Effector memory CD4-positive, alpha-beta T cell (primary cell): ENCODE data around the gene SLC4A5.
"Not testable (repeated sequence)": the region's sequence is repeated elsewhere in the genome, so short reads cannot be mapped to it uniquely, and the experiment has no call there.

Experiments
- DNase-seq, 3 donors: peaks; one replicate each; pipeline ENCODE4 v3.0.0-alpha.2; 2020
- H3K27ac ChIP-seq: 2 replicates; pipeline ENCODE4 v1.7.0; 2013; ENCODE audit warnings: mild to moderate bottlenecking, low read length, moderate library complexity; ENCODE audit not compliant: insufficient read depth, poor library complexity, severe bottlenecking
- H3K27me3 ChIP-seq: replicated peaks from 2 replicates; pipeline ENCODE4 v1.7.0; 2013; ENCODE audit warnings: mild to moderate bottlenecking, low read length; ENCODE audit not compliant: insufficient read depth, control insufficient read depth, poor library complexity, severe bottlenecking
- H3K36me3 ChIP-seq: 2 replicates; pipeline ENCODE4 v1.7.0; 2013; ENCODE audit warnings: mild to moderate bottlenecking, low read length, moderate library complexity; ENCODE audit not compliant: control insufficient read depth, insufficient read depth
- H3K4me1 ChIP-seq: 2 replicates; pipeline ENCODE4 v1.7.0; 2013; ENCODE audit warnings: low read length, mild to moderate bottlenecking; ENCODE audit not compliant: control insufficient read depth, insufficient read depth, poor library complexity, severe bottlenecking
- H3K4me3 ChIP-seq: 2 replicates; pipeline ENCODE4 v1.7.0; 2013; ENCODE audit warnings: low read length, low read depth, mild to moderate bottlenecking; ENCODE audit not compliant: insufficient read depth, poor library complexity, severe bottlenecking
- H3K9me3 ChIP-seq: 2 replicates; pipeline ENCODE4 v1.7.0; 2013; ENCODE audit warnings: mild to moderate bottlenecking, low read length, moderate library complexity; ENCODE audit not compliant: control insufficient read depth

The SLC4A5 gene

DNA sequence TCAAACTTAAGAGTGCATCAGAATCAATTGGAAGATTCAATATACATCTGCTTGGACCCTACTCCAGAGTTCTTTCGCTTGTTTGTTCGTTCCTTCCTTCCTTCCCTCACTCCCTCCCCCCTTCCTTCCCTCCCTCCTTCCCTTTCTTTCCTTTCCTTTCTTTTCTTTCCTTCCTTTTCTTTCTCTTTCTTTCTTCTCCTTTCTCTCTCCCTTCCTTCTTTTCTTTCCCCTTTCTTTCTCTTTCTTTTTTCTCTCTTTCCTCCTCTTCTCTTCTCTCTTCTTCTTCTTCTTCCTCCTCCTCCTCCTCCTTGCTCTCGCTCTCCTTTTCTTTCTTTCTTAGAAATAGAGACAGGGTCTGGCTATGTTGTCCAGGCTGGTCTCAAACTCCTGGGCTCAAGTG is 98.9 kb downstream of the SLC4A5 start:
- H3K36me3 ChIP-seq: no peaks in the 10 kb centered on the region
- H3K27ac ChIP-seq: no peak overlapping the region
- no peak for DNase-seq
- no peaks in the 10 kb centered on the region for H3K4me1 ChIP-seq
- H3K4me3 ChIP-seq: no peak overlapping the region
- H3K27me3 ChIP-seq: no peaks in the 10 kb centered on the region
- no peaks in the 10 kb centered on the region for H3K9me3 ChIP-seq

- Histone ChIP-seq H3K27ac (no peak overlapping the region), H3K36me3 (no peaks in the 10 kb centered on the region), H3K4me1 (no peaks in the 10 kb centered on the region), H3K9me3 (no peaks in the 10 kb centered on the region), H3K27me3 (no peaks in the 10 kb centered on the region), H3K4me3 (no peak overlapping the region)
- no peak for DNase-seq
These were observed 100.7 kb downstream of the SLC4A5 start for GRCh38 chr2:74242354-74243071.

DNA sequence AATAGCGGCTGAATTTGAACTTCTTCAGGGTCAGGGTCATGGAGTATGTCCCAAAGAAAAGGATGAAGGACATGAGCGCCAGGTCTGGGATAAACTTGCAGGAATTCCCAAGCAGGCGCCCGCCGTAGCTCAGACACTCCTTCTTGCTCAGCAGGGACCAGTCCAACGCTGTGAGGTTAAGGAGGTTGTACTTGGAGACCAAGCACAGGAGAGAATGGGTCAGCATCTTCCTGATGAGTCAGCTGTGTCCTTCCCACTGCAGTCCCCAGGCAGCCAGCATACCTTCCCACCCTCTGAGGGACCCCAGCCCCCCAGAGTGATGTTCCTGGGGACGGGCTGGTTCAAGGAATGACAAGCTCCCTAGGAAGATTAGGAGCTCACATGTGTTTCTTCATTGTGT is 103.9 kb downstream of the SLC4A5 start:
- H3K4me3 ChIP-seq: no peak overlapping the region
- no peak for DNase-seq
- no peaks in the 10 kb centered on the region for H3K4me1 ChIP-seq
- H3K27ac ChIP-seq: no peak overlapping the region
- no peaks in the 10 kb centered on the region for H3K27me3 ChIP-seq
- H3K9me3 ChIP-seq: no peaks in the 10 kb centered on the region
- peaks cover 4% of the 10 kb centered on the region for H3K36me3 ChIP-seq

- no peak for DNase-seq
- Histone ChIP-seq H3K4me3 (no peak overlapping the region), H3K9me3 (no peaks in the 10 kb centered on the region), H3K27ac (no peak overlapping the region), H3K27me3 (no peaks in the 10 kb centered on the region), H3K36me3 (peaks cover 4% of the 10 kb centered on the region), H3K4me1 (no peaks in the 10 kb centered on the region)
These were observed 104.3 kb downstream of the SLC4A5 start for GRCh38 chr2:74238879-74239278.

DNA sequence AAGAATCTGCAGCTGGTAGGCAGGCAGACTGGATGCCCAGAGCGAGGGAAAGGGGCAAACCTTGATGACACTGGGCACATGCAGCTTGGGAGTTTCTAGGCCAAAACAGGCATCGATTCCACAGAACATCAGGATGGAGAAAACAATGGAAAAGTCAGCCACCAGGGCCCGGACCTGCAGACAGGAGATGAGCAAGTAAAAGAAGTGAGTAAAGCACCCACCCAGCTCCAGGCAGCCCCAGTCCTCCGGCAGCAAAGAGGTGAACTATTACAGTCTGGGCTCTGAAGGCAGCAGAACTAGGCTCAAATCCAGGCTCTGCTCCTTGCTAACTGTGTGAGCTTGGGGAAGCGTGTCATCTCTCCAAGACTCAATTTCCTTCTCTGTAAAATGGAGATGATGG is 108.2 kb downstream of the SLC4A5 start:
- Histone ChIP-seq H3K36me3 (peaks cover 4% of the 10 kb centered on the region), H3K27me3 (no peaks in the 10 kb centered on the region), H3K9me3 (no peaks in the 10 kb centered on the region), H3K27ac (no peak overlapping the region), H3K4me3 (no peak overlapping the region), H3K4me1 (no peaks in the 10 kb centered on the region)
- no peak for DNase-seq

GRCh38 chr2:74233648-74234047 is 109.6 kb downstream of the SLC4A5 start:
- Histone ChIP-seq H3K36me3 (peaks cover 4% of the 10 kb centered on the region), H3K27ac (no peak overlapping the region), H3K4me1 (no peaks in the 10 kb centered on the region), H3K27me3 (no peaks in the 10 kb centered on the region), H3K4me3 (no peak overlapping the region), H3K9me3 (no peaks in the 10 kb centered on the region)
- DNase-seq: no peak

- peaks cover 3% of the 10 kb centered on the region for H3K36me3 ChIP-seq
- H3K9me3 ChIP-seq: no peaks in the 10 kb centered on the region
- no peak overlapping the region for H3K27ac ChIP-seq
- H3K4me3 ChIP-seq: no peak overlapping the region
- DNase-seq: no peak
- H3K27me3 ChIP-seq: no peaks in the 10 kb centered on the region
- H3K4me1 ChIP-seq: no peaks in the 10 kb centered on the region
These were observed 110.8 kb downstream of the SLC4A5 start for GRCh38 chr2:74232426-74232825.

DNA sequence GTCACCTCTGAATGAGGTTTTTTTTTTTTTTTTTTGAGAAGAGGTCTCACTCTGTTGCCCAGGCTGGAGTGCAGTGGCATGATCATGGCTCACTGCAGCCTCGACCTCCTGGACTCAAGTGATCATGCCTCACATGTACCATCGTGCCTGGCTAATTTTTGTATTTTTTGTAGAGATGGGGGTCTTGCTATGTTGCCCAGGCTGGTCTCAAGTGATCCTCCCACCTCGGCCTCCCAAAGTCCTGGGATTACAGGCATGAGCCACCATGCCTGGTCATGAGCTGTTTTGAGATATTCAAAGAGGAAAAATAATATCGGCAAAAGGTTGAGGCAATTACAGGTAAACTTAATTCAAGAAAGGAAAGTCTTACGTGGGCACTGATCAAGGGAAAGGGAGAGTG is 113.4 kb downstream of the SLC4A5 start:
- not testable (repeated sequence) for H3K27me3 ChIP-seq, H3K36me3 ChIP-seq, H3K9me3 ChIP-seq, DNase-seq, H3K27ac ChIP-seq, H3K4me1 ChIP-seq, H3K4me3 ChIP-seq

- no peaks in the 10 kb centered on the region for H3K27me3 ChIP-seq
- H3K9me3 ChIP-seq: no peaks in the 10 kb centered on the region
- H3K36me3 ChIP-seq: no peaks in the 10 kb centered on the region
- no peaks in the 10 kb centered on the region for H3K4me1 ChIP-seq
- H3K27ac ChIP-seq: no peak overlapping the region
- no peak for DNase-seq
- H3K4me3 ChIP-seq: no peak overlapping the region
These were observed 114.4 kb downstream of the SLC4A5 start for GRCh38 chr2:74228772-74229171.

GRCh38 chr2:74227646-74228045 is 115.6 kb downstream of the SLC4A5 start:
- no peak for DNase-seq
- H3K36me3 ChIP-seq: no peaks in the 10 kb centered on the region
- H3K27me3 ChIP-seq: no peaks in the 10 kb centered on the region
- no peak overlapping the region for H3K27ac ChIP-seq
- no peaks in the 10 kb centered on the region for H3K9me3 ChIP-seq
- no peak overlapping the region for H3K4me3 ChIP-seq
- no peaks in the 10 kb centered on the region for H3K4me1 ChIP-seq
